Nephron progenitor cell (in vitro differentiated cells): ENCODE measurements around the gene TBC1D10A.

Experiments used
- DNase-seq: peaks from one replicate; pipeline ENCODE4 v3.0.0; 2021
- H3K27ac Mint-ChIP-seq: 2 replicates; pipeline ENCODE4 v1.8.0; 2021; ENCODE audit warnings: mild to moderate bottlenecking, moderate library complexity, mixed read lengths
- H3K27me3 Mint-ChIP-seq: 2 replicates; pipeline ENCODE4 v1.8.0; 2021; ENCODE audit warnings: mild to moderate bottlenecking, low read depth, mixed read lengths; ENCODE audit not compliant: poor library complexity
- H3K36me3 Mint-ChIP-seq: 2 replicates; pipeline ENCODE4 v1.8.0; 2021; ENCODE audit warnings: low read depth, mixed read lengths
- H3K4me1 Mint-ChIP-seq: 2 replicates; pipeline ENCODE4 v1.8.0; 2021; ENCODE audit warnings: mixed read lengths
- H3K4me3 Mint-ChIP-seq: 2 replicates; pipeline ENCODE4 v1.8.0; 2021; ENCODE audit warnings: mild to moderate bottlenecking, moderate library complexity, mixed read lengths
- H3K9me3 Mint-ChIP-seq: 2 replicates; pipeline ENCODE4 v1.8.0; 2021; ENCODE audit warnings: mild to moderate bottlenecking, moderate library complexity, mixed read lengths
- TF ChIP-seq, protein P1 (sequence below): fragments of 200-600 bp; sonication (generic); IDR thresholded peaks from 2 replicates; pipeline ENCODE4 v1.5.0; 2021; ENCODE audit warnings: antibody characterized with exemption

Gene TBC1D10A

GRCh38 chr22:30314915-30315314 lies 11.8 kb downstream of the TBC1D10A start:
- TF ChIP-seq, protein P1, sequence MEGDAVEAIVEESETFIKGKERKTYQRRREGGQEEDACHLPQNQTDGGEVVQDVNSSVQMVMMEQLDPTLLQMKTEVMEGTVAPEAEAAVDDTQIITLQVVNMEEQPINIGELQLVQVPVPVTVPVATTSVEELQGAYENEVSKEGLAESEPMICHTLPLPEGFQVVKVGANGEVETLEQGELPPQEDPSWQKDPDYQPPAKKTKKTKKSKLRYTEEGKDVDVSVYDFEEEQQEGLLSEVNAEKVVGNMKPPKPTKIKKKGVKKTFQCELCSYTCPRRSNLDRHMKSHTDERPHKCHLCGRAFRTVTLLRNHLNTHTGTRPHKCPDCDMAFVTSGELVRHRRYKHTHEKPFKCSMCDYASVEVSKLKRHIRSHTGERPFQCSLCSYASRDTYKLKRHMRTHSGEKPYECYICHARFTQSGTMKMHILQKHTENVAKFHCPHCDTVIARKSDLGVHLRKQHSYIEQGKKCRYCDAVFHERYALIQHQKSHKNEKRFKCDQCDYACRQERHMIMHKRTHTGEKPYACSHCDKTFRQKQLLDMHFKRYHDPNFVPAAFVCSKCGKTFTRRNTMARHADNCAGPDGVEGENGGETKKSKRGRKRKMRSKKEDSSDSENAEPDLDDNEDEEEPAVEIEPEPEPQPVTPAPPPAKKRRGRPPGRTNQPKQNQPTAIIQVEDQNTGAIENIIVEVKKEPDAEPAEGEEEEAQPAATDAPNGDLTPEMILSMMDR, result no peak
- H3K27me3 Mint-ChIP-seq, result peaks cover 5% of the 10 kb centered on the region
- H3K36me3 Mint-ChIP-seq, result no peaks in the 10 kb centered on the region
- H3K4me3 Mint-ChIP-seq, result no peak overlapping the region
- H3K9me3 Mint-ChIP-seq, result no peaks in the 10 kb centered on the region
- peaks cover 52% of the 10 kb centered on the region for H3K4me1 Mint-ChIP-seq
- H3K27ac Mint-ChIP-seq, result no peak overlapping the region
- DNase-seq, result no peak

DNA sequence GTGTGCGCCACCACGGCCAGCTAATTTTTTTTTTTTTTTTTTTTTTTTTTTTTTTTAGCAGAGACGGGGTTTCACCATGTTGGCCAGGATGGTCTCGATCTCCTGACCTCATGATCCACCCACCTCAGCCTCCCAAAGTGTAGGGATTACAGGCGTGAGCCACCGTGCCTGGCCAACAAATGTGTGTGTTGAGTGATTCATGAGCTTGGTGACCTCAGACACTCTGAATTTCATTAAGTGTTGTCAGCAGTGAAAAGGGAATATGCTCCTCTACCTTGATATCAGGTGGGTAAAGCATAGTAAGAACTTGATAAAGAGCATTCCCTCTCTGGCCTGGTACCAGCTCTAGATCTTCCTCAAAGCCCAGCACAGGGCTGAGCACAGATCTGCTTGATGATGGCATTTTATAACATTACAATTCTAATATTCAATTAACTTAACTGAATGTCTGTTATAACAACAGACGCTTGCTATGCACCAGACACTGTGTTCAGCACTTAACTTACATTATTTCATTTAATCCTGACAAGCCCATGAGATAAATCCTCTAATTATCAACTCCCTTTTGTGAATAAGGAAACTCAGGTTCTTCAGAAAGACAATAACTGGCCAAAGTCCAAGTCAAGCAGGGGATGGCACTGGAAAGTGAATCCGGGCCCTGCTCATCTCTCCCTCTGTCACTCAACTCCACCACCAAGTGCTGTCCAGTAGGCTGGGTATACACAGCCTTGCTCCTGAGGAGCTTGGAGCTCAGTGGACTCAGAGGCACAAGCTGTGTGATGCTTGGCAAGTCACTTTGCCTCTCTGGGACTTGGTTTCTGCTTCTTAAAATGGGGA lies 13.0 kb downstream of the TBC1D10A start:
- no peak for DNase-seq
- TF ChIP-seq, protein P1, result no peak
- no peaks in the 10 kb centered on the region for H3K9me3 Mint-ChIP-seq
- H3K4me1 Mint-ChIP-seq, result peaks cover 62% of the 10 kb centered on the region
- peaks cover 8% of the 10 kb centered on the region for H3K27me3 Mint-ChIP-seq
- no peaks in the 10 kb centered on the region for H3K36me3 Mint-ChIP-seq
- H3K27ac Mint-ChIP-seq, result no peak overlapping the region
- H3K4me3 Mint-ChIP-seq, result no peak overlapping the region

DNA sequence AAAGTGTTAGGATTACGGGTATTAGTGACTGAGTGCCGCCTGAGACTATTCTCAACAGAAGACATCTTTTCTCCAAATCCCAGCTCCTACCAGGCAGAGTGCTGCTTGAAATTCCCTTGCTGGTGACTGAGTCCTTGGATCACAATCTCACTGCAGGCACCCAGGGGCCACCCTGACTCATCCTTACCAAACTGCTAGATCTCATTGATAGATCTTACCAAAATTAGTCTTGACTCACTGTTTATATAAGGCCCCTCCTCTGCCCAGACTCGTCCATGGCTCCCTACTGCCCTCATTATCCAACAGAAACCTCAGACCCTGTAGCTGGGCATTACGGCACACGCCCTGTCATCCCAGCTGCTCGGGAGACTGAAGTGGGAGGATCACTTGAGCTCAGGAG lies 14.7 kb downstream of the TBC1D10A start:
- H3K27ac Mint-ChIP-seq, result peak overlapping the region; percentile 90
- DNase-seq, result no peak
- TF ChIP-seq, protein P1, result no peak
- no peak overlapping the region for H3K4me3 Mint-ChIP-seq
- no peaks in the 10 kb centered on the region for H3K9me3 Mint-ChIP-seq
- peaks cover 75% of the 10 kb centered on the region for H3K4me1 Mint-ChIP-seq
- peaks cover 8% of the 10 kb centered on the region for H3K27me3 Mint-ChIP-seq
- no peaks in the 10 kb centered on the region for H3K36me3 Mint-ChIP-seq

DNA sequence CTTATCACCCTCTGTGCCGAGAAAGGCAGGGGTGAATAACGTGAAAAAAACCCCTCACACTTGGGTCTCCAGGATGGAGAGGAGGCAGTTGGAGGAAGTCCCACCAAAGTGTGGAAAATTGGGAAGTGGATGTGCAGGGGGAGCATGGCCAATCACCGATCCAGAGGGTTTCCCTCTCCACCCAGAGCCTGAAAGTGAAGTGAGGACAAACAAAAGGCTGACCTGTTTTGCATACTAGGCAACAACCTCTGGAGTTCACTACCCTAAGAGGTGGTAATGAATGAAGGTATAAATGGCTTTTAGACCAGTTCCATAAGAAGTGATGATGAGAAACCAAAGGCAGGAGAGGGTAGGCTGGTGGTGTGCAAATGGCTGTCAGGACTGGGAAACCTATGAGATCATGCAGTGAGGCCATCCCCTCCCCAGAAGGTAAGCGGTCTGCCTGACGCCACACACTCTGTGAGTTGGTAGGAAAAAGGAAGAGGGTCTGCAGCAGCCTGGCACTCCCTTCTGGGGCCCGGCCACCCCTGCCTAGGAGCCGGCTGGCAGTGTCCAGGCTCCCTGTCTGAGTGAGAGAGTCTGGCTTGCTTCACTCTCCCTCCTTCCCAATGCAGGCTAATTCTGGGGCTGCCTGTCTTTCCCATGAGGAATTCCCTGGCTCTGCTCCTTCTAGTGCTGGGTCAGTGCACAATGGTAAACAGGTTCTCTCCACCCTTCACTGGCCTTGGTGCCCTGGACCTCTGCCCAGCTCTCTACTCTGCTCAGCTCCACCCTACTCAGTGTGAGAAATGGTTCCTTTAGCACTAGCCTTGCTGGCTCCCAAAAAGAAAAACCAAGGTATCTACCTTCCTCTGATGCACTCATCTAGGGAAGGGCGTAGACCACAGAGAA lies 15.6 kb downstream of the TBC1D10A start:
- Mint-ChIP-seq H3K9me3 (no peaks in the 10 kb centered on the region), H3K27me3 (peaks cover 8% of the 10 kb centered on the region), H3K4me1 (peaks cover 79% of the 10 kb centered on the region), H3K27ac (peak overlapping the region; percentile 90), H3K36me3 (no peaks in the 10 kb centered on the region), H3K4me3 (peak overlapping the region; percentile 35)
- no peak for DNase-seq
- TF ChIP-seq, protein P1, result no peak

DNA sequence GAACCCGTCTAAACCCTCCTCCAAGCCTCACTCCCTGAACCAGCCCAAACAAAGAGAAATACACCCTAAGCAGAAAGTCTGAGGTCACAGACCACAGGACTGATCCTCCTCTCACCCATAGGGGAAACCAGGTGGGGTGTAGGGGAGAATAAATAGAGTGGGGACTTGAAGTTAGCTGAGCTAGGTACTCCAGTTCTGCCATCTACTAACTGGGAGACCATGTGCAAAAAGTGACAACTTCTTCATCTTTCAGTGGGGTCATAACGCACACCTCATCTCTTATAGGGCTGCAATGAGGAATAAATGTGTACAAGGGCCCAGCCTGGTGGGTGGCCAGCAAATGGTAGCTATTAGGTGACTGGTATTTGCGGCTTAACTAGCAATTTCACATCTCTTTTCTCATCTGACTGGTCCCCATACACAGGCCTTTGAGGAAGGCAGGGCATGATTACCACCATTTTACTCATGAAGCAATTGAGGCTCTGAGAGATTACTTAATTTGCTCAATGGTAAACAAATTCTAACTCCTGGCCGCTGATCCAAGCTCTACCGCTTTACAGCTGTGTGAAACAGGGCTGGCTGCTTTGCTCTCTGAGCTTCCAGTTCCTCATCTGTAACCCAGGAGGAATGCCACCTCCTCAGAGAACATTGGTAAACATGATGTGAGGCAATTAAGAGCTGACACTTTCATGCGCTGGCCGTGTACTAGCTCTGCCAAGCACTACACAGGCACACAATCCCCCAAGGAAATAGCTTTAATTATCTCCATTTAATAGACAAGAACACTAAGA lies 16.6 kb downstream of the TBC1D10A start:
- Mint-ChIP-seq H3K9me3 (no peaks in the 10 kb centered on the region), H3K27ac (peak overlapping the region; percentile 41), H3K27me3 (peaks cover 8% of the 10 kb centered on the region), H3K4me3 (peak overlapping the region; percentile 35), H3K4me1 (peaks cover 77% of the 10 kb centered on the region), H3K36me3 (no peaks in the 10 kb centered on the region)
- DNase-seq, result no peak
- TF ChIP-seq, protein P1, result no peak
